Ovary (tissue), 3 donors: ENCODE data around the gene RADIL.

Experiments
- POLR2A ChIP-seq: fragments of 450-650 bp; IDR thresholded peaks from one replicate; pipeline ENCODE4 v1.6.1; 2017; ENCODE audit warnings: antibody characterized with exemption, mild to moderate bottlenecking, moderate library complexity
- TF ChIP-seq, protein P1 (sequence below), 3 donors: fragments of 450-650 bp in 2 of 3; fragments of 200-600 bp in 1 of 3; IDR thresholded peaks; one replicate each; pipeline versions ENCODE4 v1.5.1 to v1.8.0; 2016 to 2022; ENCODE audit warnings: antibody characterized with exemption in 3 of 3, mild to moderate bottlenecking in 1 of 3
- donor health status: DM: no; HTN: no; CAD: no.

DNA sequence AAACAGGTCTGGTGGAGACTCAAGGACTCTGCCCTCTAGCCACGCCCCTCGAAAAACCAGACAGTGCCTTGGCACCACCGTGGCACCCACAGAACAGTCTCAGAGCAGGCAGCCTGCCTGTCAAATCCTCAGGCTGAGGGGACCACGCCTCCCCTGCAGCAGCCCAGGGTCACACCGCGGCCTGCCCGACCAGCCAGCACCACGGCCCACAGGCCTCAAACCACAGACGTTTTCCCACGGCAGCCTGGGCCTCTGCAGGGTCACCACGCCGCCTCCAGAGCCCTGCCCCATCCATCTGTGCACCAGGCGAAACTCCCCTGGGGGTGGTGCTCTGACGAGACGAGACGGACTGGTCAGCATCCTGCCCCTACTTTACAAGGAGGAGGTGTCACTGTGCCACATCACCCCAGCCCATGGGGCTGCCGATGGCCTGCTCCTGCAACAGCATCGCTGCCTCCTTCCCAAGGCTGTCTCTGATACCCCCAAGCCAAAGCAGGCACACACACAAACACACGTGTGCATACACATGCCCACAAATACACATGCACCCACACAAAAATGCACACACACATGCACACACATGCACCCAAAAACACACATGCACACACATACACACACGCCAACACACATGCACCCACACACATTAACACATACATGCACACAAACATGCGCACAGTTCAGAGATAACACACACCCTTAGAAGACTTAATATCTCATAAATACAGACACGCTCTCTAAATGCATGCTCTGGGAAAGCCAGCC, 46.3 kb downstream of the RADIL start:
- TF ChIP-seq, protein P1, sequence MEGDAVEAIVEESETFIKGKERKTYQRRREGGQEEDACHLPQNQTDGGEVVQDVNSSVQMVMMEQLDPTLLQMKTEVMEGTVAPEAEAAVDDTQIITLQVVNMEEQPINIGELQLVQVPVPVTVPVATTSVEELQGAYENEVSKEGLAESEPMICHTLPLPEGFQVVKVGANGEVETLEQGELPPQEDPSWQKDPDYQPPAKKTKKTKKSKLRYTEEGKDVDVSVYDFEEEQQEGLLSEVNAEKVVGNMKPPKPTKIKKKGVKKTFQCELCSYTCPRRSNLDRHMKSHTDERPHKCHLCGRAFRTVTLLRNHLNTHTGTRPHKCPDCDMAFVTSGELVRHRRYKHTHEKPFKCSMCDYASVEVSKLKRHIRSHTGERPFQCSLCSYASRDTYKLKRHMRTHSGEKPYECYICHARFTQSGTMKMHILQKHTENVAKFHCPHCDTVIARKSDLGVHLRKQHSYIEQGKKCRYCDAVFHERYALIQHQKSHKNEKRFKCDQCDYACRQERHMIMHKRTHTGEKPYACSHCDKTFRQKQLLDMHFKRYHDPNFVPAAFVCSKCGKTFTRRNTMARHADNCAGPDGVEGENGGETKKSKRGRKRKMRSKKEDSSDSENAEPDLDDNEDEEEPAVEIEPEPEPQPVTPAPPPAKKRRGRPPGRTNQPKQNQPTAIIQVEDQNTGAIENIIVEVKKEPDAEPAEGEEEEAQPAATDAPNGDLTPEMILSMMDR (IDR thresholded peaks at IDR 0.05), result no peak
- no peak for TF ChIP-seq POLR2A
